Measurements from ENCODE around the gene SYNGR3.

- TF ChIP-seq CTCF (IDR thresholded peaks at IDR 0.05; ENCODE audit: low read depth, low read length) (no peak), EZH2phosphoT487 (IDR thresholded peaks at IDR 0.05; ENCODE audit: low read depth) (no peak)
Observed at GRCh38 chr16:2040041-2040786, 50.4 kb downstream of the SYNGR3 start.
